AG04449 (cell line): ENCODE data around the gene SMG6.

Source experiments
- CTCF ChIA-PET: fragments of 350-600 bp; formaldehyde crosslinking; extraction: SDS; loops from one replicate; lab custom pipeline; 2021; ENCODE audit warnings: antibody characterized with exemption; lab: Yijun Ruan, JAX
- POLR2A ChIA-PET: fragments of 400-600, 350-600 bp; formaldehyde crosslinking; extraction: SDS; loops from one replicate; lab custom pipeline; 2020; ENCODE audit warnings: antibody characterized with exemption, inconsistent platforms; lab: Yijun Ruan, JAX
- DNase-seq: peaks from one replicate; pipeline ENCODE4 v3.0.0-alpha.2; 2010; ENCODE audit warnings: low read depth, low spot score
- H3K4me3 ChIP-seq: 2 replicates; pipeline ENCODE4 v1.5.1; 2011; ENCODE audit warnings: low read depth, mild to moderate bottlenecking, control low read depth, low read length
- CTCF ChIP-seq: IDR thresholded peaks from one replicate; pipeline ENCODE4 v1.5.1; 2011; ENCODE audit warnings: mild to moderate bottlenecking, moderate library complexity, low read length, control low read depth, inconsistent platforms; ENCODE audit not compliant: insufficient read depth; ENCODE audit errors: missing control alignments

SMG6 gene

DNA sequence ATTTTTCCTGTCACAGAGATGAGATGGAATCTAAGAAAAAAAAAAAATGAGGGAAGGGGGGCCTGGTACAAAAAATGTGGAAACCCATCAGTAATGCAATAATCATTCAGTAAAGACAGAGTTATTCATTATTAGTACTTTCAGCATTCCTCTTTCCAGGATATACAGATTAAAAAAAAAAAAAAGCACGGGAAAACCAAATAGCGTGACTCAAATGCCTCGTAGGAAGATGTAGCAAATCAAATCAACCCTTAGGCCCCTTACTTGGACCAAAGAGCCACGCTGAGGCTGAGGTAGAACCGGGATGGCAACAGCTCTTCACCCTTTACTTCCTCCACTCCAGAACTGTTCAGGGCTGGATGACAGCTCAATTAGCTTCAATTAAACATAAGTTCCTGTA lies 52.5 kb downstream of the SMG6 start:
- H3K4me3 ChIP-seq = no peak overlapping the region
- ChIA-PET POLR2A (interaction anchor here (0.7 to 1.2 kb wide), 3 partner anchors 11 to 196 kb away, joined by 3 to 4 read pairs (median 3); partner anchors contain the start of gene HIC1), CTCF (interaction anchor here (0.8 to 12.7 kb wide), 9 partner anchors 9 to 203 kb away, joined by 3 to 348 read pairs (median 5); partner anchors contain the start of gene HIC1)
- DNase-seq = no peak
- TF ChIP-seq CTCF = no peak

GRCh38 chr17:2250140-2251095 lies 53.2 kb downstream of the SMG6 start:
- ChIA-PET POLR2A (interaction anchor here (0.9 to 1.2 kb wide), 2 partner anchors 36 to 195 kb away, joined by 3 read pairs; partner anchors contain the start of gene HIC1), CTCF (interaction anchor here (0.6 to 12.7 kb wide), 13 partner anchors 9 to 219 kb away, joined by 3 to 348 read pairs (median 3); partner anchors contain the start of gene HIC1)
- DNase-seq = no peak
- no peak for TF ChIP-seq CTCF
- no peak overlapping the region for H3K4me3 ChIP-seq

- POLR2A ChIA-PET = no interaction called here
- H3K4me3 ChIP-seq = no peak overlapping the region
- DNase-seq = no peak
- CTCF ChIA-PET = interaction anchor here (0.7 to 12.7 kb wide), 13 partner anchors 10 to 197 kb away, joined by 3 to 348 read pairs (median 11); partner anchors contain the start of gene HIC1
- TF ChIP-seq CTCF = no peak
These were observed 56.6 kb downstream of the SMG6 start for GRCh38 chr17:2247005-2247404.

GRCh38 chr17:2244545-2245525 lies 58.8 kb downstream of the SMG6 start:
- ChIA-PET CTCF (interaction anchor here (0.7 to 12.7 kb wide), 55 partner anchors 9 to 339 kb away, joined by 3 to 348 read pairs (median 6); partner anchors contain the start of gene HIC1), POLR2A (interaction anchor here (0.9 to 3.3 kb wide), 7 partner anchors 17 to 190 kb away, joined by 4 to 59 read pairs (median 6); partner anchors contain the start of gene HIC1)
- no peak overlapping the region for H3K4me3 ChIP-seq
- no peak for DNase-seq
- peak; percentile 97 for TF ChIP-seq CTCF

DNA sequence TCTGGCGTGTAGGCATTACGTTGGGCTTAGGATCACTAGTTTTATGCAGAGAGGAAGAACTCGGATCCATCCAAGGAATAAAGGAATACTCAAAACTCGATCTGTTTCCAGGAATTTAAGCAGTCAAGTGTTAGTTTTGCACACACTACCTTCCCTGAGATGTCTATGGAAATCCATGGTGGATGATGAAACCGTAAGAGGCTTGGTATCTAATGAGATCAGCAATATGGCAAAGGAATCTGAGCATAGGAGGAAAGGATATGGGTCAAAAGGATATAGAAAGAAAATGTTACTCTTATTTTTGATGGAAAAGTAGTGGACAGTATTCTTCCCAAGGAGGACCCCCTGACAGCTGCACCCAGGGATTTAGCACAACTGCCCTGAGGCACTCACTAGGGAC lies 59.6 kb downstream of the SMG6 start:
- no peak for DNase-seq
- no peak overlapping the region for H3K4me3 ChIP-seq
- TF ChIP-seq CTCF = no peak
- ChIA-PET CTCF (interaction anchor here (0.7 to 12.7 kb wide), 36 partner anchors 10 to 338 kb away, joined by 3 to 348 read pairs (median 8); partner anchors contain the start of gene HIC1), POLR2A (interaction anchor here (1.5 to 3.3 kb wide), 3 partner anchors 176 to 189 kb away, joined by 11 to 59 read pairs (median 11); partner anchors contain the start of gene HIC1)
